H1 (cell line): ENCODE results near the gene SCARB1.

Experiments
- BRCA1 ChIP-seq: IDR thresholded peaks from 2 replicates; pipeline ENCODE4 v1.6.1; 2012; ENCODE audit warnings: low read depth, low read length, improper control_type of control experiment
- CTBP2 ChIP-seq: IDR thresholded peaks from 2 replicates; pipeline ENCODE4 v1.7.0; 2011; ENCODE audit warnings: borderline replicate concordance, mild to moderate bottlenecking, moderate library complexity, mixed read lengths, low read length; ENCODE audit not compliant: insufficient read depth, insufficient read length
- CTCF ChIP-seq, 3 experiments: IDR thresholded peaks; 1 replicate in 2 of 3; 2 replicates in 1 of 3; pipeline versions ENCODE4 v1.5.1 to v1.6.1; 2011; ENCODE audit warnings: low read length in 3 of 3, mild to moderate bottlenecking in 3 of 3, inconsistent platforms in 2 of 3, low read depth in 1 of 3, moderate library complexity in 1 of 3; ENCODE audit not compliant: insufficient read depth in 1 of 3; ENCODE audit errors: control extremely low read depth in 1 of 3
- EZH2 ChIP-seq: fragments of 200-600 bp; sonication (generic); IDR thresholded peaks from 2 replicates; pipeline ENCODE4 v1.7.1; 2012; ENCODE audit warnings: low read depth, mild to moderate bottlenecking, moderate library complexity, low read length, inconsistent platforms; ENCODE audit not compliant: severe bottlenecking
- NRF1 ChIP-seq: IDR thresholded peaks from 2 replicates; pipeline ENCODE4 v1.6.1; 2011; ENCODE audit warnings: mild to moderate bottlenecking, low read depth, low read length, improper control_type of control experiment

- no peak for TF ChIP-seq CTCF (IDR thresholded peaks at IDR 0.05; ENCODE audit: control extremely low read depth in 1 of 3, insufficient read depth in 1 of 3, low read depth in 1 of 3, low read length in 3 of 3)
- no peak for TF ChIP-seq CTBP2
- no peak for TF ChIP-seq BRCA1
- TF ChIP-seq EZH2 = no peak
- TF ChIP-seq NRF1 = no peak
Measured at GRCh38 chr12:124742111-124742510, 121.6 kb downstream of the SCARB1 start.
